Endothelial cell of umbilical vein (primary cell): ENCODE measurements around the gene SCFD1. TPM values are rescaled to one million over a fixed set of nuclear protein-coding genes. Genes with fewer than 3 reads are reported as not detected.

ENCODE experiments used
- BruUV-seq: library from RNA; stranded (reverse); fragments of 400-500 nt; replicated peaks from 2 replicates; lab custom pipeline; 2021; lab: Mats Ljungman, UMichigan
- CTCF ChIA-PET: fragments of 300-600, 350-600 bp; sonication (Branson Sonifier 250); formaldehyde crosslinking; loops from one replicate; lab custom pipeline; 2021; ENCODE audit warnings: antibody characterized with exemption, inconsistent platforms; lab: Charles Lee
- POLR2A ChIA-PET: fragments of 300-600, 350-600 bp; sonication (Branson Sonifier 250); formaldehyde crosslinking; loops from one replicate; lab custom pipeline; 2021; ENCODE audit warnings: antibody characterized with exemption, inconsistent platforms; lab: Charles Lee
- DNase-seq: peaks from one replicate; pipeline ENCODE4 v3.0.0-alpha.2; 2011; ENCODE audit warnings: low read depth, low spot score
- FAIRE-seq: peaks from 2 replicates; lab custom pipeline; 2011; peaks lifted over from hg19 to GRCh38; lab: Jason Lieb, UNC
- H2AFZ ChIP-seq: 2 replicates; pipeline ENCODE4 v1.6.0; 2012; ENCODE audit warnings: low read depth, low read length, control low read depth, inconsistent platforms
- H3K27ac ChIP-seq: 2 replicates; pipeline ENCODE4 v1.5.1; 2011; ENCODE audit warnings: low read depth, mild to moderate bottlenecking, control low read depth, low read length, moderate library complexity; ENCODE audit not compliant: insufficient read depth
- H3K27me3 ChIP-seq, 2 experiments: 2 replicates each; pipeline versions ENCODE4 v1.6.0 to v1.6.1; 2011; ENCODE audit warnings: low read length in 2 of 2, mixed read lengths in 1 of 2; ENCODE audit not compliant: control insufficient read depth in 2 of 2, insufficient read depth in 2 of 2
- H3K36me3 ChIP-seq, 2 experiments: 2 replicates in 1 of 2; 3 replicates in 1 of 2; pipeline ENCODE4 v1.5.1; 2011; ENCODE audit warnings: low read length in 2 of 2, mild to moderate bottlenecking in 1 of 2, moderate library complexity in 1 of 2; ENCODE audit not compliant: control insufficient read depth in 2 of 2, insufficient read depth in 2 of 2; ENCODE audit errors: extremely low read depth in 1 of 2
- H3K4me1 ChIP-seq: 3 replicates; pipeline ENCODE4 v1.5.1; 2011; ENCODE audit warnings: mild to moderate bottlenecking, low read length; ENCODE audit not compliant: control insufficient read depth, insufficient read depth; ENCODE audit errors: extremely low read depth
- H3K4me2 ChIP-seq: 2 replicates; pipeline ENCODE4 v1.6.1; 2011; ENCODE audit warnings: low read length, control low read depth, mixed read lengths; ENCODE audit not compliant: insufficient read depth
- H3K4me3 ChIP-seq, 3 experiments: fragments of 200-600 bp in 1 of 3; sonication (generic), shearing (Covaris generic) in 1 of 3; replicated peaks in 1 of 3; 2 replicates each; pipeline ENCODE4 v1.5.1; 2011 to 2016; ENCODE audit warnings: control low read depth in 3 of 3, low read length in 3 of 3, mild to moderate bottlenecking in 2 of 3, inconsistent platforms in 1 of 3, low read depth in 1 of 3, moderate library complexity in 1 of 3; ENCODE audit not compliant: insufficient read depth in 1 of 3
- H3K79me2 ChIP-seq: 2 replicates; pipeline ENCODE4 v1.6.0; 2012; ENCODE audit warnings: low read length, inconsistent platforms; ENCODE audit not compliant: control insufficient read depth, insufficient read depth
- H3K9ac ChIP-seq: replicated peaks from 2 replicates; pipeline ENCODE3; 2011; ENCODE audit warnings: low read length, control low read depth; ENCODE audit not compliant: insufficient read depth; ENCODE audit errors: extremely low read depth
- H3K9me1 ChIP-seq: replicated peaks from 3 replicates; pipeline ENCODE4 v1.6.0; 2011; ENCODE audit warnings: mild to moderate bottlenecking, low read length; ENCODE audit not compliant: control insufficient read depth, insufficient read depth; ENCODE audit errors: extremely low read depth
- H3K9me3 ChIP-seq: replicated peaks from 2 replicates; pipeline ENCODE4 v1.5.1; 2012; ENCODE audit warnings: low read length, inconsistent platforms; ENCODE audit not compliant: control insufficient read depth, insufficient read depth
- H4K20me1 ChIP-seq: replicated peaks from 2 replicates; pipeline ENCODE3; 2011; ENCODE audit warnings: mild to moderate bottlenecking, low read length; ENCODE audit not compliant: control insufficient read depth, insufficient read depth; ENCODE audit errors: extremely low read depth
- EZH2 ChIP-seq: IDR thresholded peaks from 2 replicates; pipeline ENCODE4 v1.6.1; 2012; ENCODE audit warnings: borderline replicate concordance, low read depth, mild to moderate bottlenecking, moderate library complexity, low read length, inconsistent platforms; ENCODE audit not compliant: severe bottlenecking
- MAX ChIP-seq: IDR thresholded peaks from 2 replicates; pipeline ENCODE4 v1.6.1; 2011; ENCODE audit not compliant: insufficient read depth, insufficient read length
- MYC ChIP-seq: IDR thresholded peaks from one replicate; pipeline ENCODE4 v1.6.1; 2011; ENCODE audit warnings: mild to moderate bottlenecking, low read depth, low read length
- POLR2A ChIP-seq: IDR thresholded peaks from 2 replicates; pipeline ENCODE4 v1.6.1; 2012; ENCODE audit warnings: low read depth, mild to moderate bottlenecking, control low read depth, low read length
- POLR2AphosphoS5 ChIP-seq: IDR thresholded peaks from 2 replicates; pipeline ENCODE4 v1.6.1; 2012; ENCODE audit warnings: low read depth, mild to moderate bottlenecking, control low read depth, low read length, moderate library complexity; ENCODE audit not compliant: insufficient read depth
- dilution Hi-C: fragments of 300-500 bp; cut with MboI; formaldehyde crosslinking; loops from one replicate; pipeline ENCODE4 v1.15.0; 2019; ENCODE audit warnings: low sequenced_read_pairs; ENCODE audit not compliant: extremely low pct_ligation_motif_present
- intact Hi-C: fragments of 100-400 bp; cut with micrococcal nuclease; formaldehyde crosslinking; loops from one replicate; pipeline ENCODE4 v1.10.0; 2022
- polyA plus RNA-seq, 4 experiments: library from polyadenylated mRNA; depleted of rRNA in 3 of 4; stranded (reverse) in 3 of 4; unstranded in 1 of 4; fragments of >200 nt; gene quantifications; 2 replicates each; pipeline versions ENCODE4 v1.2.1 to v1.2.3, GENCODE V29; 2011 to 2012; ENCODE audit warnings: missing spikeins in 1 of 4
- total RNA-seq: library from RNA; stranded (reverse); gene quantifications from 2 replicates; pipeline ENCODE4 v1.2.3, GENCODE V29; 2021

SCFD1 gene
- total and polyA plus RNA-seq, 2 donors (not counting 3 experiments of a cell fraction or from before 2014, with no cell fraction given): 21.3 to 59.9 TPM

- H3K4me2 ChIP-seq: no peak overlapping the region
- CTCF ChIA-PET: no interaction called here
- no peaks in the 10 kb centered on the region for H3K4me1 ChIP-seq
- intact Hi-C loops: no loop called here
- H3K27ac ChIP-seq: no peak overlapping the region
- peaks cover 0 to 5% of the 10 kb centered on the region in 2 experiments for H3K36me3 ChIP-seq
- H3K9me1 ChIP-seq: no peaks in the 10 kb centered on the region
- H4K20me1 ChIP-seq: no peaks in the 10 kb centered on the region
- no TSS peak for BruUV-seq
- H3K4me3 ChIP-seq: no peak overlapping the region
- H3K27me3 ChIP-seq: no peaks in the 10 kb centered on the region
- no peak overlapping the region for H3K9ac ChIP-seq
- H3K79me2 ChIP-seq: peaks cover 98% of the 10 kb centered on the region
- no peaks in the 10 kb centered on the region for H3K9me3 ChIP-seq
- H2AFZ ChIP-seq: no peak overlapping the region
- no peak for TF ChIP-seq POLR2AphosphoS5
- no peak for TF ChIP-seq MAX
- TF ChIP-seq POLR2A: no peak
- POLR2A ChIA-PET: no interaction called here
- dilution Hi-C loops: no loop called here
- no peak for DNase-seq
- no peak for FAIRE-seq
Measured at GRCh38 chr14:30580616-30581282, 41.4 kb upstream of the SCFD1 start.

GRCh38 chr14:30581283-30581625, 40.9 kb upstream of the SCFD1 start:
- H3K36me3 ChIP-seq: peaks cover 0 to 5% of the 10 kb centered on the region in 2 experiments
- CTCF ChIA-PET: no interaction called here
- FAIRE-seq (no peak), DNase-seq (no peak)
- H3K27ac ChIP-seq: no peak overlapping the region
- H3K79me2 ChIP-seq: peaks cover 98% of the 10 kb centered on the region
- H3K4me1 ChIP-seq: no peaks in the 10 kb centered on the region
- no peaks in the 10 kb centered on the region for H3K9me1 ChIP-seq
- dilution Hi-C loops: no loop called here
- POLR2A ChIA-PET: no interaction called here
- BruUV-seq: no TSS peak
- TF ChIP-seq EZH2 (no peak), MYC (no peak), POLR2AphosphoS5 (no peak)
- no peaks in the 10 kb centered on the region for H4K20me1 ChIP-seq
- no peaks in the 10 kb centered on the region for H3K9me3 ChIP-seq
- no peak overlapping the region for H3K9ac ChIP-seq
- intact Hi-C loops: no loop called here
- H3K27me3 ChIP-seq: no peaks in the 10 kb centered on the region
- no peak overlapping the region for H3K4me3 ChIP-seq
- no peak overlapping the region for H2AFZ ChIP-seq
- no peak overlapping the region for H3K4me2 ChIP-seq
